ENCODE results near the gene KCNJ9.

- TF ChIP-seq CTCF (conservative IDR thresholded peaks at IDR 0.05): no peak
- TF ChIP-seq EZH2 (IDR thresholded peaks at IDR 0.05; ENCODE audit: low read depth): no peak
These were observed 28.4 kb upstream of the KCNJ9 start for GRCh38 chr1:160052936-160053335.

Data from PC-9 (cell line).